ENCODE data around the gene FZR1.

Gene FZR1

GRCh38 chr19:3526507-3527237, 20.6 kb downstream of the FZR1 start:
- no peak overlapping the region for H4K91ac ChIP-seq (ENCODE audit: low read depth, low read length, poor library complexity)
- H2AK5ac ChIP-seq (ENCODE audit: low read depth, low read length): no peak overlapping the region
- H3K27ac ChIP-seq (replicated peaks; ENCODE audit: low read length): no peak overlapping the region
- H3K79me1 ChIP-seq (ENCODE audit: low read depth, low read length): peaks cover 23% of the 10 kb centered on the region
- H3K4me1 ChIP-seq (ENCODE audit: control insufficient read depth in 2 of 2, insufficient read depth in 1 of 2, low read depth in 1 of 2, low read length in 2 of 2): no peaks in the 10 kb centered on the region
- H3K4me2 ChIP-seq (ENCODE audit: insufficient read depth, low read length, poor library complexity, severe bottlenecking): no peak overlapping the region
- H3K27me3 ChIP-seq (ENCODE audit: control insufficient read depth in 3 of 3, insufficient read depth in 3 of 3, low read depth in 1 of 3, low read length in 3 of 3): peaks cover 0 to 2% (median 0%) of the 10 kb centered on the region in 3 experiments
- H2BK12ac ChIP-seq (ENCODE audit: low read length): no peak overlapping the region
- peaks cover 42 to 81% of the 10 kb centered on the region in 2 donors for H3K36me3 ChIP-seq (replicated peaks in 1 of 2; ENCODE audit: control insufficient read depth in 2 of 2, insufficient read depth in 2 of 2, low read length in 2 of 2)
- no peak overlapping the region for H3K9ac ChIP-seq (ENCODE audit: low read depth, low read length, poor library complexity)
- H3K18ac ChIP-seq (ENCODE audit: low read length): no peak overlapping the region
- H2BK5ac ChIP-seq (ENCODE audit: low read length): no peak overlapping the region
- no peak overlapping the region for H2BK15ac ChIP-seq (ENCODE audit: low read length)
- H3K9me3 ChIP-seq (replicated peaks in 1 of 2; ENCODE audit: control insufficient read depth in 2 of 2, insufficient read depth in 1 of 2, low read depth in 1 of 2, low read length in 2 of 2): no peaks in the 10 kb centered on the region
- no CpG with 5 or more reads among the region's 28 CpGs for WGBS, 2 donors (ENCODE audit: extremely low coverage in 2 of 2, insufficient read length in 2 of 2, insufficient replicate concordance in 1 of 2)
- H2BK120ac ChIP-seq (ENCODE audit: low read depth, low read length): no peak overlapping the region
- H2AFZ ChIP-seq (ENCODE audit: low read length): no peak overlapping the region
- DNase-seq (ENCODE audit: low spot score): no peak
- no peak overlapping the region for H4K8ac ChIP-seq (ENCODE audit: low read depth, low read length)
- no peak overlapping the region for H3K14ac ChIP-seq (ENCODE audit: low read length)
- no peak overlapping the region for H3K4me3 ChIP-seq (ENCODE audit: low read length in 2 of 2)
- peak overlapping the region; percentile 1 for H3K23ac ChIP-seq (ENCODE audit: low read depth, low read length, poor library complexity)
- H3K4ac ChIP-seq (ENCODE audit: low read length): no peak overlapping the region

GRCh38 chr19:3527238-3527910, 21.3 kb downstream of the FZR1 start:
- no peak overlapping the region for H2BK12ac ChIP-seq (ENCODE audit: low read length)

GRCh38 chr19:3528080-3528479, 22.0 kb downstream of the FZR1 start:
- no peak overlapping the region for H2BK120ac ChIP-seq (ENCODE audit: low read depth, low read length)
- H3K14ac ChIP-seq (ENCODE audit: low read length): peak overlapping the region; percentile 75
- H3K9ac ChIP-seq (ENCODE audit: low read depth, low read length, poor library complexity): no peak overlapping the region
- peaks cover 49 to 81% of the 10 kb centered on the region in 2 donors for H3K36me3 ChIP-seq (replicated peaks in 1 of 2; ENCODE audit: control insufficient read depth in 2 of 2, insufficient read depth in 2 of 2, low read length in 2 of 2)
- no peak overlapping the region for H2BK12ac ChIP-seq (ENCODE audit: low read length)
- no peak overlapping the region for H3K27ac ChIP-seq (replicated peaks; ENCODE audit: low read length)
- H2AFZ ChIP-seq (ENCODE audit: low read length): no peak overlapping the region
- H3K18ac ChIP-seq (ENCODE audit: low read length): no peak overlapping the region
- no peaks in the 10 kb centered on the region for H3K27me3 ChIP-seq (ENCODE audit: control insufficient read depth in 3 of 3, insufficient read depth in 3 of 3, low read depth in 1 of 3, low read length in 3 of 3)
- no peaks in the 10 kb centered on the region for H3K4me1 ChIP-seq (ENCODE audit: control insufficient read depth in 2 of 2, insufficient read depth in 1 of 2, low read depth in 1 of 2, low read length in 2 of 2)
- H2BK15ac ChIP-seq (ENCODE audit: low read length): no peak overlapping the region
- H4K8ac ChIP-seq (ENCODE audit: low read depth, low read length): peak overlapping the region; percentile 65
- no CpG with 5 or more reads among the region's 14 CpGs for WGBS, 2 donors (ENCODE audit: extremely low coverage in 2 of 2, insufficient read length in 2 of 2, insufficient replicate concordance in 1 of 2)
- no peak for DNase-seq (ENCODE audit: low spot score)
- no peak overlapping the region for H2AK5ac ChIP-seq (ENCODE audit: low read depth, low read length)
- H3K4me3 ChIP-seq (ENCODE audit: low read length in 2 of 2): no peak overlapping the region
- H3K4ac ChIP-seq (ENCODE audit: low read length): no peak overlapping the region
- H3K79me1 ChIP-seq (ENCODE audit: low read depth, low read length): peaks cover 13% of the 10 kb centered on the region
- no peak overlapping the region for H3K4me2 ChIP-seq (ENCODE audit: insufficient read depth, low read length, poor library complexity, severe bottlenecking)
- peak overlapping the region; percentile 75 for H2BK5ac ChIP-seq (ENCODE audit: low read length)
- H4K91ac ChIP-seq (ENCODE audit: low read depth, low read length, poor library complexity): no peak overlapping the region
- no peaks in the 10 kb centered on the region for H3K9me3 ChIP-seq (replicated peaks in 1 of 2; ENCODE audit: control insufficient read depth in 2 of 2, insufficient read depth in 1 of 2, low read depth in 1 of 2, low read length in 2 of 2)
- peak overlapping the region; percentile 43 for H3K23ac ChIP-seq (ENCODE audit: low read depth, low read length, poor library complexity)

More at GRCh38 chr19:3527238-3527910, 21.3 kb downstream of the FZR1 start:
- Histone ChIP-seq H2BK15ac (ENCODE audit: low read length) (no peak overlapping the region), H3K4me1 (ENCODE audit: control insufficient read depth in 2 of 2, insufficient read depth in 1 of 2, low read depth in 1 of 2, low read length in 2 of 2) (no peaks in the 10 kb centered on the region), H3K23ac (ENCODE audit: low read depth, low read length, poor library complexity) (peak overlapping the region; percentile 75), H3K9ac (ENCODE audit: low read depth, low read length, poor library complexity) (no peak overlapping the region), H3K4me2 (ENCODE audit: insufficient read depth, low read length, poor library complexity, severe bottlenecking) (no peak overlapping the region), H2AK5ac (ENCODE audit: low read depth, low read length) (no peak overlapping the region), H2BK5ac (ENCODE audit: low read length) (no peak overlapping the region), H4K8ac (ENCODE audit: low read depth, low read length) (no peak overlapping the region), H2AFZ (ENCODE audit: low read length) (no peak overlapping the region), H3K4ac (ENCODE audit: low read length) (no peak overlapping the region), H4K91ac (ENCODE audit: low read depth, low read length, poor library complexity) (no peak overlapping the region), H2BK120ac (ENCODE audit: low read depth, low read length) (peak overlapping the region; percentile 31), H3K79me1 (ENCODE audit: low read depth, low read length) (peaks cover 19% of the 10 kb centered on the region), H3K27ac (replicated peaks; ENCODE audit: low read length) (no peak overlapping the region), H3K27me3 (ENCODE audit: control insufficient read depth in 3 of 3, insufficient read depth in 3 of 3, low read depth in 1 of 3, low read length in 3 of 3) (no peaks in the 10 kb centered on the region), H3K9me3 (replicated peaks in 1 of 2; ENCODE audit: control insufficient read depth in 2 of 2, insufficient read depth in 1 of 2, low read depth in 1 of 2, low read length in 2 of 2) (no peaks in the 10 kb centered on the region), H3K4me3 (ENCODE audit: low read length in 2 of 2) (no peak overlapping the region), H3K18ac (ENCODE audit: low read length) (no peak overlapping the region), H3K14ac (ENCODE audit: low read length) (no peak overlapping the region), H3K36me3 (replicated peaks in 1 of 2; ENCODE audit: control insufficient read depth in 2 of 2, insufficient read depth in 2 of 2, low read length in 2 of 2) (peaks cover 43 to 81% of the 10 kb centered on the region in 2 donors)
- DNase-seq (ENCODE audit: low spot score): no peak
- no CpG with 5 or more reads among the region's 21 CpGs for WGBS, 2 donors (ENCODE audit: extremely low coverage in 2 of 2, insufficient read length in 2 of 2, insufficient replicate concordance in 1 of 2)

- WGBS, 2 donors (ENCODE audit: extremely low coverage in 2 of 2, insufficient read length in 2 of 2, insufficient replicate concordance in 1 of 2): 100% methylated on average over 6 of the region's 20 CpGs; no CpG with 5 or more reads in 1 of the 2 donors
- Histone ChIP-seq H3K36me3 (replicated peaks in 1 of 2; ENCODE audit: control insufficient read depth in 2 of 2, insufficient read depth in 2 of 2, low read length in 2 of 2) (peaks cover 50 to 81% of the 10 kb centered on the region in 2 donors), H4K8ac (ENCODE audit: low read depth, low read length) (peak overlapping the region; percentile 43), H3K9ac (ENCODE audit: low read depth, low read length, poor library complexity) (peak overlapping the region; percentile 4), H3K27me3 (ENCODE audit: control insufficient read depth in 3 of 3, insufficient read depth in 3 of 3, low read depth in 1 of 3, low read length in 3 of 3) (no peaks in the 10 kb centered on the region), H2BK5ac (ENCODE audit: low read length) (no peak overlapping the region), H2BK15ac (ENCODE audit: low read length) (no peak overlapping the region), H3K9me3 (replicated peaks in 1 of 2; ENCODE audit: control insufficient read depth in 2 of 2, insufficient read depth in 1 of 2, low read depth in 1 of 2, low read length in 2 of 2) (no peaks in the 10 kb centered on the region), H2BK12ac (ENCODE audit: low read length) (no peak overlapping the region), H3K4ac (ENCODE audit: low read length) (no peak overlapping the region), H3K79me1 (ENCODE audit: low read depth, low read length) (peaks cover 8% of the 10 kb centered on the region), H4K91ac (ENCODE audit: low read depth, low read length, poor library complexity) (no peak overlapping the region), H3K4me3 (ENCODE audit: low read length in 2 of 2) (no peak overlapping the region), H3K4me2 (ENCODE audit: insufficient read depth, low read length, poor library complexity, severe bottlenecking) (no peak overlapping the region), H3K4me1 (ENCODE audit: control insufficient read depth in 2 of 2, insufficient read depth in 1 of 2, low read depth in 1 of 2, low read length in 2 of 2) (no peaks in the 10 kb centered on the region), H2AFZ (ENCODE audit: low read length) (no peak overlapping the region), H3K14ac (ENCODE audit: low read length) (peak overlapping the region; percentile 75), H2AK5ac (ENCODE audit: low read depth, low read length) (no peak overlapping the region), H2BK120ac (ENCODE audit: low read depth, low read length) (no peak overlapping the region), H3K23ac (ENCODE audit: low read depth, low read length, poor library complexity) (no peak overlapping the region), H3K27ac (replicated peaks; ENCODE audit: low read length) (no peak overlapping the region), H3K18ac (ENCODE audit: low read length) (no peak overlapping the region)
- DNase-seq (ENCODE audit: low spot score): no peak
These were observed 22.6 kb downstream of the FZR1 start for GRCh38 chr19:3528539-3529211.
